H1 (cell line): ENCODE measurements around the gene RFTN2.

Experiments used
- BCL11A ChIP-seq, 2 experiments: IDR thresholded peaks; one replicate each; pipeline ENCODE4 v1.6.1; 2011; ENCODE audit warnings: low read depth in 2 of 2, low read length in 2 of 2, mild to moderate bottlenecking in 2 of 2
- CBX8 ChIP-seq: fragments of 300-800, 300-1000 bp; sonication (generic); IDR thresholded peaks from 2 replicates; pipeline ENCODE4 v1.7.1; 2016; ENCODE audit warnings: low read depth, low read length, borderline replicate concordance
- EP300 ChIP-seq, 2 experiments: IDR thresholded peaks; 1 replicate in 1 of 2; 2 replicates in 1 of 2; pipeline ENCODE4 v1.6.1; 2011 to 2012; ENCODE audit warnings: low read depth in 2 of 2, low read length in 2 of 2, mild to moderate bottlenecking in 2 of 2, borderline replicate concordance in 1 of 2, inconsistent platforms in 1 of 2, moderate library complexity in 1 of 2
- EZH2 ChIP-seq: fragments of 200-600 bp; sonication (generic); IDR thresholded peaks from 2 replicates; pipeline ENCODE4 v1.7.1; 2012; ENCODE audit warnings: low read depth, mild to moderate bottlenecking, moderate library complexity, low read length, inconsistent platforms; ENCODE audit not compliant: severe bottlenecking
- GTF2F1 ChIP-seq: IDR thresholded peaks from 2 replicates; pipeline ENCODE4 v1.6.1; 2012; ENCODE audit warnings: low read depth, low read length, improper control_type of control experiment, borderline replicate concordance
- MAFK ChIP-seq: IDR thresholded peaks from 2 replicates; pipeline ENCODE4 v1.6.1; 2012; ENCODE audit warnings: low read depth, mild to moderate bottlenecking, improper control_type of control experiment, low read length
- PHF8 ChIP-seq: fragments of 200-600 bp; sonication (generic); conservative IDR thresholded peaks from 2 replicates; pipeline ENCODE4 v1.7.1; 2012; ENCODE audit warnings: low read depth, mild to moderate bottlenecking, inconsistent platforms, low read length, moderate library complexity
- POLR2A ChIP-seq, 2 experiments: IDR thresholded peaks; 1 replicate in 1 of 2; 2 replicates in 1 of 2; pipeline ENCODE4 v1.6.1; 2011; ENCODE audit warnings: low read depth in 2 of 2, low read length in 2 of 2, mild to moderate bottlenecking in 2 of 2; ENCODE audit errors: control extremely low read depth in 1 of 2
- RBBP5 ChIP-seq: IDR thresholded peaks from 2 replicates; pipeline ENCODE4 v1.7.1; 2012; ENCODE audit warnings: low read depth, mild to moderate bottlenecking, inconsistent platforms, low read length, moderate library complexity, borderline replicate concordance
- TBP ChIP-seq: IDR thresholded peaks from 2 replicates; pipeline ENCODE4 v1.6.1; 2011; ENCODE audit warnings: low read depth, low read length, improper control_type of control experiment
- TF ChIP-seq, protein P1 (sequence below), 3 experiments: IDR thresholded peaks; 1 replicate in 2 of 3; 2 replicates in 1 of 3; pipeline versions ENCODE4 v1.5.1 to v1.6.1; 2011; ENCODE audit warnings: low read length in 3 of 3, mild to moderate bottlenecking in 3 of 3, inconsistent platforms in 2 of 3, low read depth in 1 of 3, moderate library complexity in 1 of 3; ENCODE audit not compliant: insufficient read depth in 1 of 3; ENCODE audit errors: control extremely low read depth in 1 of 3

GRCh38 chr2:197613509-197613987, 61.8 kb downstream of the RFTN2 start:
- TF ChIP-seq, protein P1, sequence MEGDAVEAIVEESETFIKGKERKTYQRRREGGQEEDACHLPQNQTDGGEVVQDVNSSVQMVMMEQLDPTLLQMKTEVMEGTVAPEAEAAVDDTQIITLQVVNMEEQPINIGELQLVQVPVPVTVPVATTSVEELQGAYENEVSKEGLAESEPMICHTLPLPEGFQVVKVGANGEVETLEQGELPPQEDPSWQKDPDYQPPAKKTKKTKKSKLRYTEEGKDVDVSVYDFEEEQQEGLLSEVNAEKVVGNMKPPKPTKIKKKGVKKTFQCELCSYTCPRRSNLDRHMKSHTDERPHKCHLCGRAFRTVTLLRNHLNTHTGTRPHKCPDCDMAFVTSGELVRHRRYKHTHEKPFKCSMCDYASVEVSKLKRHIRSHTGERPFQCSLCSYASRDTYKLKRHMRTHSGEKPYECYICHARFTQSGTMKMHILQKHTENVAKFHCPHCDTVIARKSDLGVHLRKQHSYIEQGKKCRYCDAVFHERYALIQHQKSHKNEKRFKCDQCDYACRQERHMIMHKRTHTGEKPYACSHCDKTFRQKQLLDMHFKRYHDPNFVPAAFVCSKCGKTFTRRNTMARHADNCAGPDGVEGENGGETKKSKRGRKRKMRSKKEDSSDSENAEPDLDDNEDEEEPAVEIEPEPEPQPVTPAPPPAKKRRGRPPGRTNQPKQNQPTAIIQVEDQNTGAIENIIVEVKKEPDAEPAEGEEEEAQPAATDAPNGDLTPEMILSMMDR (IDR thresholded peaks at IDR 0.05; ENCODE audit: control extremely low read depth in 1 of 3, insufficient read depth in 1 of 3, low read depth in 1 of 3, low read length in 3 of 3) = no peak
- TF ChIP-seq BCL11A (IDR thresholded peaks at IDR 0.05; ENCODE audit: low read depth in 2 of 2, low read length in 2 of 2) = no peak
- no peak for TF ChIP-seq PHF8
- no peak for TF ChIP-seq MAFK
- TF ChIP-seq CBX8 = no peak
- no peak for TF ChIP-seq EZH2
- TF ChIP-seq POLR2A (IDR thresholded peaks at IDR 0.05; ENCODE audit: control extremely low read depth in 1 of 2, low read depth in 2 of 2, low read length in 2 of 2) = no peak
- TF ChIP-seq EP300 (IDR thresholded peaks at IDR 0.05; ENCODE audit: borderline replicate concordance in 1 of 2, low read depth in 2 of 2, low read length in 2 of 2) = no peak
- TF ChIP-seq TBP = no peak
- TF ChIP-seq RBBP5 = no peak
- TF ChIP-seq GTF2F1 = no peak
